NCI-H345 treated with DMSO at 0.1 percent for 48 hours (cell line): ENCODE results near the gene RMND5A.

Experiments
- DNase-seq: peaks from one replicate; lab custom pipeline; 2025; ENCODE audit not compliant: unreplicated experiment; lab: John Stamatoyannopoulos, UW

The RMND5A gene

DNA sequence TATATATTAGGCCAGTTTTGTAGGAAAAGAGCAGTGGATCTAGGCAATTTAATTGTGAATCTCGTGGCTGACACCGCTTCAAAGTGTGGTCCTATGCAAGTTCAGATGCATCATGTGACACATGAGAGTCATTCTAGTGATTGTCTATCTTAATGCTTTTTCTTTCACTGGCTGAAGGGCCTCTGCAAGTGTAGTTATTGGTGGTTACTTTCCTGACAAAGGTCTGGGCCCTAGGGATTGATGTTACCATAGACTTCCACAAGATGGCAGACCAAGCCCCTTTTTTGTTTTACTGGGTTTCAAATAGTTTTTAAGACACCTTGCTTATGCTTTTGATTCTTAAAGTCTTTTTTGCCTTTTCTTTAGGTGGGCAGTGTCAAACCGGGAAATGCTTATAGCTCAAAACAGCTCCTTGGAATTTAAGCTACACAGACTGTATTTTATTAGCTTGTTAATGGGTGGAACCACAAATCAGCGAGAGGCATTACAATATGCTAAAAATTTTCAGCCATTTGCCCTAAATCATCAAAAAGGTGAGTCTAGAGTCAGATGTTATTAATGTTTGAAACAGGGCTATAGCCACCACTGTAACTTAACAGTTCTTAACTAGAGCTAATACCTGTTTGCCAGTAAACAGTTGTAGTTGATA, 44.7 kb downstream of the RMND5A start:
- peak; percentile 24 for DNase-seq

DNA sequence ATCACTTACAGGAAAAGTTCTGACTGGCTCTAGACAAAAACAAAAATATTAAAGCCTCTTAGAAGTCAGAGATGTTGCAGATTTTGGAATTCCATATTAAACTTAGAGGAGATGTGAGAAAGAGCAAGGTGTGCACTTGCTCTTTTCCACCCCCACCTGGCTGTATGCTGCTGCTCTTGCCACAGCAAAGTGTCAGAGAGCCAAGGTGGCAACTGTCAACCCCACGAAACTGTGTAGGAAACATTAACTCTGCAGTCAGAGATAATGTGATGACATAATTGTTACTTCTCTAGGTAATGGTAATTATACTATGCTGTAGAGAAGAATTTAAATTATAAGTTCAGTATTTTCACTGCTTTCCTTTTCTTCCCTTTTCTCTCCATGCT, 45.2 kb downstream of the RMND5A start:
- DNase-seq: no peak

DNA sequence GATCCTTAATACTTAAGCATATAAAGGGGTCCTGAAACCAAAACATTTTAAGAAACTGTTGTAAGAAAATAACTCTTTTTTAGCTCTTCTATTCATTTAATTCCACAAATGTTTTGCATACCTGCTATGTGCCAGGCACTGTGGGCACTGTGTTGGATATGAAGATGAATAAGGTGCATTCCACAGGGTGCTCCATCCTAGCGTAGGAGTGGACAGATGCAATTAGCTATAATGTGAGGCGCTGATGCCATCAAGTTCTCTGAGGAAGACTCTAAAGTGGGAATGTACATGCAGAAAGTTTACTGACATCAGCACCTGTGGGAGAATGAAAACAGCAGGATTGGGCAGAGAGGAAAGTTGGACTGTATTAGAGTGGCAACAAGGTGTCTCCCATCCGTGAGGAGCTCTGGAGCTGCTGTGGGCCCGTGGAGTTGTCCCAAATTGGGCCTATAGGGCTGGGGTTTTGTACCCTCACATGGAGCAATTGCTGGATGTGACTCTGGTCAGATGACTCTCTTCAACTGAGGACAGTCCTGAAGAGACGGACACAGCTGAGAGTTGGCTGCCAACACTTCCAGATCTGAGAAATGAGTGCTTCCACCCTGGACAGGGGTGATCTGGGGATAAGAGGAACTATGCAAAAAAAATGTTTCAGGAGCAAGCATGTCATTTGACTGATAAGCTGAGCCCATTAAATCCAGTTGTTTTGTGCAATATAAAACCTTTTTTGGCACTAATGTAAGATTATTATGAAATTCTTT, 48.3 kb downstream of the RMND5A start:
- no peak for DNase-seq

DNA sequence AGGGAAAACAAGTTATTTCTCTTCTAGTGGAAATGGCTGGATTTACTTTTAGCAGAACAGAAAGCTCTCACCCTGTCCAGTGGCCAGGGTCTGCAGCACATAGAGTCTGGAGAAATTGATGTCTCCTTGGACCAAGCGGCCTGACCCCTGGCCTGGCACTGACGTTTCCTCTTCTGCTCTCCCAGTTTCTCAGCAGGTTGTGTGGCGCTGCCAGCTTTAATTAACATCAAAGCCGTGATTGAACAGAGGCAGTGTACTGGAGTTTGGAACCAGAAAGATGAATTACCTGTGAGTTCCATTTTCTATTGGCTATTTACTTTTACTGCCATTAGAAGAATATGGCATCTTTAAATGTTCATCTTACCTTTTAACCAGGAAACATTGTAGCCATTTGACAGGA, 49.7 kb downstream of the RMND5A start:
- DNase-seq: no peak

DNA sequence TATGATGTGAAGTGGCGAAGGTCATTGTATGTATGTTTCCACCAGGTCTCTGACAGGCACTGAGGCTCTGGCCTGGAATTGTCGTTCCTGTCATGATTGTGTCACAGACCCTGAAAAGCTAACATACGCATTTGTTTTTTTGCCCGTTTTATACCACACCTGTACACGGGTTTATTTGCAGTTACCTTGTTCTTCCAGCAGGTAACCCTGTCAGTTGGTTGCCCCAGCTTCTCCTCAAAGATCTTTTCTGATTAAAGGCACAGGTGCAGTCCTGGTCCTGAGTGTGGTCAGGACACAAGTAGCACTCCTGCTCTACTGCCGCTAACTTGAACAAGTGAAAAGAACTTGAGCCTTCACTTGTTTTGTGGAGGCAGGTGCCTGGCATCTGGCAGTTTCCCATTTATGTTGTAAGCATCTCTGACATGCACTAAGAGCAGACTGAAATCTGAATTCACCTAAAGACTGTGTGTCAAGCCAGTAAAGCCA, 50.8 kb downstream of the RMND5A start:
- DNase-seq: no peak

DNA sequence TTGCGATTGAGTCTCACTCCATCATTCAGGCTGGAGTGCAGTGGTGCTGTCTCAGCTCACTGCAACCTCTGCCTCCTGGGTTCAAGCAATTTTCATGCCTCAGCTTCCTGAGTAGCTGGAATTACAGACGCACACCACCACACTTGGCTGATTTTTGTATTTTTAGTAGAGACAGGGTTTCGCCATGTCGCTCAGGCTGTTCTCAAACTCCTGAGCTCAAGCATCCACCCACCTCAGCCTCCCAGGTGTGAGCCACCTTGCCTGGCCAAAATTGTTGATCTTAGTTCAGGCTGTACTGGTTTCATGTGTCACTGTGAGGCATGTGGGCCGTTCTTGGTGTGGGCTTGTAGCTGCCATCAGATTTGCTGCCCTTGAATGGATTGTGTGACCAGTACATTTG, 52.5 kb downstream of the RMND5A start:
- no peak for DNase-seq

DNA sequence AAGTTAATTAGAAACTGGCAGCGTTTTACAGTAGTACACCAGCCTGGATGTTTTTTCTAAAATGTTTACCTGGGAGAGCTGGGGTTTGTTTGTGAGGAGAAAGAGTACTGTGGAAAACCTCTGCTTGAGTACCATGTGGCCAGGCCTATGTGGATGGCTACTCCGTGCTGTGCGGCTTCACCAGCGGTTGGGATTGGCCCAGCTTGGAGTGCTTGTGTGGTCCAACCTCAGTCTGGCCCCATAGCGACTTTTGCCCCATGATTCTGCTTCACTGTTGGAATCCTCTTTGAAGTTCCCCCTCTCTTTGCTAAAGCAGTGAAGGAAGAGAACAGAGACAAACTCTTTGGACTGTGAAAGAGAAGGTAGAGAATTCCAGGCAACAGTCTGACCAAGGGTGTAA, 54.8 kb downstream of the RMND5A start:
- DNase-seq: no peak

DNA sequence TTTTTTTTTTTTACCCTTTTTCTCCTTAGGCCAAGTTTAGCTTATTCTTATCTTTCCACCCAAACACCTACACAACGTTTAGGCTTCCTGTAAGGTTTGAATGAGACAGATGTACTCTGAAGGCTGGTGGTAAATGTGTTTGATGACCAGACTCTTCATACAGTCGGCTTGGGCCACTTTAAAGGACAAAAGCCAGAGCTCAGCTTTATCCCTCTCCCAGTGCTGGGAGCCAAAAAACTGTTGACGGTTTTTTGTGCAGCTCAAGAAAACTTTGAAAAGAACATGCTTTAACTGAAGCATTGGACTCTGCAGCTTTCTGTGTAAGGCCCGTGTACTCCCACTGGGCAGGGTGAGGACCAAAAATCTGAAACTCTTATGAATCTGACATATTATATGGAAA, 55.2 kb downstream of the RMND5A start:
- DNase-seq: no peak

DNA sequence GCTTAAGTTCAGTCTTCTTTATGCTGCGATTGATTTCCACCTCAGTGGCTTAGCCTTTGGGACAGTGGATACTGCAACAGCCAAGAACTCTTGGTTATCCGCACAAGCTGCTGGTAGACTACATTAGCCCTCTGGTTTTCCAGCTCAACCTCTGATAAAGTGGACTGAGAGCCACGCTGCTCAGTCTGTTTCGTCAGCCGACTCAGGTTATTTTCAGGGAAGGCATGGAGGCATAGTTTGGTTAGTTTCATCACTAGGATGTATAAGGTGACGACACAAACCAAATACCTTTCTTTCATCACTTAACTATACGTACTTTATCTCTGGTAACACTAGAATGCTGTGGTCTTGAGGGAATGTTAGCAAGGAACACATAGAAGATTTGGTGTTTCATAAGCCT, 56.4 kb downstream of the RMND5A start:
- DNase-seq: no peak

DNA sequence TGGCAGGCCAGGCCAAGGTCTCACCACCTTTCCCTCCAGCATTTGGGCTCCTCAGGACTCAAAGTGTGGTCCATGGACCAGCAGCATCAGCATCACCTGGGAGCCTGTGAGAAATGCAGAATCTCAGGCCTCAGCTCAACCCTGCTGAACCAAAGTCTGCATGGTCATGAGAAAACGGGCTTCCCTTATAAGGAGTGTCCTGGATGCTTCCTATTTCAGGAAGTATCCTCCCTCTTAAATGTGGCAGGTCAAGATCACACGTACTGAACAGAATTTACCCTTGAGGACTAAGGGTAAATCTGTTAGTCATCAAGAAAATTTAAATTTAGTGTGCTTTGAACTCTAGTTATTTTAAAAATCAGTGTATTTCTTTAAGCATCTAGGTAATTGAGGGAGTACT, 58.9 kb downstream of the RMND5A start:
- DNase-seq: no peak

DNA sequence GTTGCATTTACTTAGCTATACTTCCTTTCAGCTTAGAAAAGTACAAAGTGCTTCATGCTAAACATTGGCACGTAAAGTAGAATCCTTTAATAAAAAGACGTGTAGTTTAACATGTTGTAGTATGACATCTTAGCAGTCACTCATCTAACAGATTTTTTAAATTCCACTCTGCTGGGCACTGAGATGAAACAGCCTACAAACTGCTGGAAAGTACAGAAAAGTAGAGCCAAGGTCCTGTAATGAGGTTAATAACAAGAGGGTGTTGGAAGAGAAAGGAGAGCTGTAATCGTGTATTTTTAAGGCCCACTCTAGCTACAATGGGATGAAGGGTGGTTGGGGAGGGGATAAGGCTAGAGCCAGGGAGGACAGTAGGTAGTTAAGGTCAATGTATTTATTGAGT, 59.9 kb downstream of the RMND5A start:
- no peak for DNase-seq

DNA sequence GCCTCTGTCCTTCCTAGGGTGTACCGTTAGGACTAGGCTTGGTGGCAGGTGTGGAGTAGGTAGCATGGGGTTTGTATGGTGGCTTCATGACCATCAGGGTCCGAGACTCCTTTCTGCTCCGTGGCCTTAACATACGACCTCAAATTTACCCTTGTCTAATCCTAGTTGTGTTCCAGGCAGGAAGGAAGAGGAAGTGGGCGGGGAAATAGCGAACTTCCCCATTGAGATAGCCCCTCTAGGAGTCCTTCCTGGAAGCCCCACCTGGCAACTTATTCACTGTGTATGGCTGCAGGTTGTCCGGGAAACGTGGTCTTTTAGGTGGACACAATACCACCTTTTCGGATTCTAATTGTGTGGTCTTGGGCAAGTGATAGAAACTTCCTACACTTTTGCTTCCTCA, 61.3 kb downstream of the RMND5A start:
- no peak for DNase-seq

DNA sequence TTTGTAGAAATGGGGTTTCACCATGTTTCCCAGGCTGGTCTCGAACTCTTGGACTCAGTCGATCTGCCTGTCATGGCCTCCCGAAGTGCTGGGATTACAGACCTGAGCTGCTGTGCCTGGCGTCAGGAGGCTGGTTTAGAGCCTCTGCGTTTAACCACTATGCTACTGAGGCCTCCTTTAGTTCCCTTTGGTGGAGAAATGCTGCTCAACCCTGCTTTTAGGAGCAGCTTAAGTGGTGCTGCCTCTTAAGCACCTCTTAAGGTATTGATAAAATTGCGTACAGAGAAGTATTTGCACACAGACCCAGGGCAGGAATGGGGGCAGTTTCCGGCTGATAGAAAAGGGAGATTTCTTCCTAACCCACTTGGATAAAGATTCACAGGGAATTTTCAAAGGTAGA, 62.7 kb downstream of the RMND5A start:
- no peak for DNase-seq

DNA sequence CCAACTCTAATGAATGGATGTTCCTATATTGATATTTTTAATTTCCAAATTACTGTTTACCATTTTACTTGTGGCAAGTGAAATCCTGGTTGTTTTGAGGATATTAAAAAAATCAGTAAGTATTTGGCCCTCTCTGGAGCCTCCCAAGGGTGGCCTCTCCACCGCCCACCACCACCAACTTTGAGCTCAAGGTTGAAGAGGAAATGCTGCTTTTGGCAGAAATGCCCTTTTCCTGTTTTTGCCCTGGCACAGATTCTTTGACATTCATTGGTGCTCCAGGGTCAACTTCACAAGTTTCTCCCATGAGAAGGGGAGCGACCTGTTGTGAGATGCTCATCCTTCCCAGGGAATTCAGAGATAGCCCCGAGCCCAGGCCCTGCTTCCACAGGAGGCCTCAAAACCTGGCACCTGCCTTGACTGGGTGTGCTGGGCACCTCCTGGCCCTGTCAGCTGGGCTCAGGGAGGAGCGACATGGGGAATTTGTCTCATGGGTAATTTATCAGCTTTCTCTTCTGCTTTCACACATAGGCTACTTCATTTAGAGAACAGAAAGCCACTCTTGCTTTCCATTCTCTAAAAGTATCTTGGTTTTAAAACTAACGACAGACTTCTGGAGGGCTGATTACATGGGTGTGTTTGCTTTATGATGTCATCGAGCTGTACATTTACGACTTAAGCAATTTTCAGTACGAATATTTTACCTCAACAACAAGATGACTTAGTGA, 63.7 kb downstream of the RMND5A start:
- no peak for DNase-seq

DNA sequence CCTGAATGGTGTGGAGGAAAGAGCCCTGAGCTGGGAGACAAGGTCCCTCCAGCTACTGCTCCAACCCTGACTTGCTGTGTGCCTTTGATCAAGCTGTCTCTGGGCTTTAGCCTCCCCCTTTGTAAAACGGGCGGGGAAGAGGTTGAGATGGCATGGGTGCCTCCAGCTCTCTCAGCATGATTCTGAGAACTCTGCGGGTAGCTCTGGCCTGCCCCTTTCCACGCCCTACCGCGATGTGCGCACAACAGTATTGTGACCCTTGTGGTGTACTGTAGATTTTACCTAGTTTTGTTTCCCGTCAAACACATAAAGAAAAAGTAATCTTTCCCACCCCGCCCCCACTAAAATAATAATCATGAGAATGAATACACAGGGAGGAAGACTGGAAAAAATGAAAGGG, 65.4 kb downstream of the RMND5A start:
- no peak for DNase-seq

DNA sequence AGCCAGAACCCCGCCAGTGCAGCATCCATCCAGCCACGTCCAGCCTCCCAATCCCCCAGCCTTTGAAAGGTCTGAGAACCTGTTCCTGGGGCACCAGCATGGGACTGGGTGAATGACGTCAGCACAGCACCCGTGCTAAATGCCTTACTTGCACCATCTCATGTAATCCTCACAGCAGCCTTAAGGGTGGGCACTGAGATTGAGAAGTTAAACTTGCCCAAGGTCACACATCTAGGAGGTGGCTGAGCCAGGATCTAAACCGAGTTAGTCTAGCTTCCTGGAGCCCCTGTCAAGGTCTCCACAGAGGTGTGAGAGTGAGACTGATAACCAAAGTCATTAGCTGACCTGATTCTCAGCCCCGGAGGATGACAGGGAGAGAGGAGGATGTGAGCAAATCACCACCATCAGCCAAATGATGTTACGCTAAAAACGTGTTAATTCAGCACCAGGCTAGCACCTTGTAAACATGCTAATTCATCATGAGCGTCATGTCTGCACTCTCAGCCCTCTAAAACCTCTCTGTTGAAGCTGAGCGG, 66.0 kb downstream of the RMND5A start:
- no peak for DNase-seq

DNA sequence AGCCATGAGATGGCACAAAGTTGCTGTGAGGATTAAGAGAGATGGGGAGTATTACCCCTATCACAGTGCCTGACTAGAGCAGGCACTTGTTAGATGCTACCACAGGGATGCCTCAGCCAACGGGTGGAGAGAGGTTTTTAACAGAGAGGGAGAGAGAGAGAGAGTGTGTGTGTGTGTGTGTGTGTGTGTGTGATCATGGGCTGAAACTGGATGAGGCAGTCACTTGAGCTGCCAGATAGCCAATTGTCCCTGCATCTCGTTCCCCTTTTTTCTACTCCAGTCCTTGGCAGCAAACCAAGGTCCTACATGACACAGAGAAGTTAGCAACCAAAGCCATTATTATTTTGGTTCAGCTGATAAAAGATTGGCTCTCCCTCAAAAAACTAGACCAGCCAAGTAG, 67.6 kb downstream of the RMND5A start:
- DNase-seq: no peak

DNA sequence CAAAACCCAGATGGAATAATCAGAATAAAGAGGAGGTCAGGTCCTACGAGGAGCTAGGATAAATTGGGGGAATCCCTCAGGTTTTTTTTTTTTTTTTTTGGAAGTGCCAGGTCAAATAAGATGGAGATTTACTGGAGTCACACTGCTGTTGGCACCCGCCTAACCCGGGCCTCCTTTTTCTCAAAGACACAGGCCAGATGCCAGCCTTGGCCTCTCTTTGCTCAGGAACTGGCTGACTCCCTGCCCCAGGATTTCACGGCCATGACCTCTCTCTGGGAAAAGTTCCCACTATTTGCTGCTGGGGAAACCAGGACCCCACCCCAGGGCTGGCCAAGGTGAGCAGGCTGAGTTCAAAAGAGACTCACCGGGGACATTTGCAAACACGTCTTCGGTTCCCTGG, 68.1 kb downstream of the RMND5A start:
- DNase-seq: no peak

DNA sequence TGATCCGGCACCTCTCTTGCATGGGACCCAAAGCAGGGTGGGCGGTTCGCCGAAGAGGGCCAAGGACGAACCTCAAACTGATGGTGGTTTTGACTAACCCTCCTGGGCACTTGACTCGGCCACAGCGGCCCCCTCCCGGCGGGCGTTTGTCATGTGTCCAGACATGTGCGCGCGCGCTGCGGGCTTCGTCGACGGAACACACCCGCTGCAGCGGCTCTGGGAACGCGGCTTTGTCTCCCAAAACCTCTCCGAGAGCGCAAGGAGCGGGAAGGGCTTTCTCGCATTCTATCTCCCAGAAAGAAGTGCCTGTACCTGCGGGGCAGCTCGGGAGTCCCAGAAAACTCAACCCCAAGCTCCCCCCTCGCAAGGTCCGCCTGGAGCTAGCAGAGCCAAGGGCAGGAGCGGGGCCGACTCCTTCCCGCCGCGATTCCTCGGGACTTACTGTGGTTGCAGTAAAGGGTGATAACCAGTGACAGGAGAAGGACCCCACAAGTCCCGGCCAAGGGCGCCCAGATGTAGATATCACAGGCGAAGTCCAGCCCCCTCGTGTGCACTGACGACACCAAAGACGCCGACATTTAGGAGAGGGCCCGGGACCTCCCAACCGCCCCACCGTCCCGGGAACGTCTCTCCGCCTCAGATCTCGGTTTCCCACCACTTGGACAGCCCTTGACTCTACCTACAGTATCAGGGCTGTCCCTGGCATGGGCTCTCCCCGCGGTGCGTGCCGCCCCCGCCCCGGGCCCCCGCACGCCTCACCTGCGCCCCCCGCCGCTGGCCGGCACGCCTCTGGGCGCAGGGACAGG, 69.0 kb downstream of the RMND5A start:
- DNase-seq: no peak

DNA sequence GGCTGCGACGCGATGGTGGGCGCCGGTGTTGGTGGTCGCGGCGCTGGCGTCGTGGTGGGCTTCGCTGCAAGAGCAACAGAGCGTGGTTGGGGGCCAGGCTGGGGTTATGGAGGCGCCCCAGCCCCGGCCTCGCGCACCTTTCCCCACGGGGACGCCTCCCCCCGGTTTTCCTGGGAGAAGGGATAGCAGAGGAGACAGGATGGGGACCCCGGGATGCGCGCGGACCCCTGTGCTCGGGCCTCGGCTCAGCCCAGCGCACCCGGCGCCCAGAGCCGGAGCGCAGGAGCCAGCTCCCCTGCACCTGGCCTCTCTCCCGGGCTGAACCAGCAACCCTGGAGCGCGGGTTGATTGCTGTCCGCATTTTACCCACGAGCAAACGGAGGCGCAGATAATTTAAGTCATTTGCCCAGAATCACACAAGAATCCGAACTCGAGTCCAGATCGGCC, 69.6 kb downstream of the RMND5A start:
- DNase-seq: no peak

DNA sequence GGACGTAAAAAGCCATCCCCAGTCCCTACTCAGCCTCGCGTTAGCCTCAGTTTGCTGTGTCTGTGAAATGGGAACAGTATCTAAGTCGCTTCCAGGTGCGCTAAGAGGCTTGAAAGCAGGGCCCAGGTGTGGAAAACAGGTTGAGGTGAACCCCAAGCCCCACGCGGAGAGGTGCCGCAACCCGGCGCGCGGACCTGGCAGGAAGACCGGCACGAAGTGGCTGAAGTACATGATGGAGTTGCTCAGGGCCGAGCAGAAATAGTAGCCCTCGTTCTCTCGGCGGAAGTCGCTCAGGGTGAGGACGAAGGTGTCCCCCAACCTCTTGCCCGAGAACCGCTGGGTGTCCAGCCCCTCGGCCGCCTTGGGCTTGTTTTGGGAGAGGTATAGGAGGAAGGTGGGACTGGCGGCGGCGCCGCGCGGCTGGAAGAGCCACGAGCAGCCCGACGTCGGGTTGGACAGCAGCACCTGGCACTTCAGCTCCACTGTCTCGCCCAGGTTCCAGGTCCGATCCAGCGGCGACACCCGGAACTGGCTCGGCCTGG, 70.1 kb downstream of the RMND5A start:
- no peak for DNase-seq
